ENCODE data around the gene WFDC1.

The WFDC1 gene

GRCh38 chr16:84302111-84302954 lies 7.7 kb downstream of the WFDC1 start:
- DNase-seq (ENCODE audit: low spot score), result no peak

DNA sequence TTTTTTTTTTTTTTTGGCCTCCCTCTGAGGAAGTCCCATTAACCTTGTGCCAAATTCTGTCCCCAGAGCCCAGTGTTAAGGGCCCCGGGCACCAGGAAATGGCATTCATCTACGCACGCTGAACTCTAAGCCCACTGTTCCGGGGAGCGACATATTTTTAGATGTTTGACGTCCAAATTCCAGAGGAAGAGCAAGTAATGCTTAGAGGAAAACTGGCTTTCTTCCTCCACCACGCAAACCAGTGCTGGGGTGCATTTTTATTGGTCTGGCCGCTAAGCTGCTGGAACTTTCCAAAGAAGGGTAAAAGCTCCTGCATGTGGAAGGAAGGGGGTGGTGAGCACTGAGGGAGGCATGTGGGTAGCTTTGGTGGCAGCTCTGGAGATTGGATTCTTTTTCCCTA lies 8.3 kb downstream of the WFDC1 start:
- DNase-seq (ENCODE audit: low spot score), result no peak

- no peak for DNase-seq (ENCODE audit: low spot score)
Observed at GRCh38 chr16:84303516-84303915, 8.8 kb downstream of the WFDC1 start.

GRCh38 chr16:84306564-84306963 lies 11.9 kb downstream of the WFDC1 start:
- DNase-seq (ENCODE audit: low spot score), result no peak

GRCh38 chr16:84307209-84307954 lies 12.7 kb downstream of the WFDC1 start:
- no peak for DNase-seq (ENCODE audit: low spot score)

DNA sequence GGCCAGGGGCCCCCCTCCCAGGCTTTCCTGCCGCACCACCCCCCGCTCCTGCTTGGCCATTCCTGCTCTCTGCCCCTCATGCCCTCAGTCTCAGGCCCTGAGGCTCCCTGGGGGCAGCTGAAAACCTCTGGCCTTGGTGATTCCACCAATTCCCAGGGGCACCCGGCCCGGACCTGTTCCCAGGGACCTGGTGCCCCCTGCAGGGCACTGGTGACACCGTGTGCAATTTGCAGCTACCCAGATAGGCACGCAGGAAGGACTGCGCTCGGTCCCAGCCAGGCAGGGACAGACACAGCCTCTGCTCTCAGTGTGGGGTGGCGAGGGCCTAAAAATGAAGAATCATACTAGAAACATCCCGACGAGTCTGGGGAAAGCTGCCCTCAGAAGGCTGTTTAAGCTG lies 13.4 kb downstream of the WFDC1 start:
- peak; percentile 49 for DNase-seq (ENCODE audit: low spot score)

GRCh38 chr16:84310642-84311041 lies 16.0 kb downstream of the WFDC1 start:
- DNase-seq (ENCODE audit: low spot score), result no peak

GRCh38 chr16:84312783-84313382 lies 18.2 kb downstream of the WFDC1 start:
- DNase-seq (ENCODE audit: low spot score), result no peak

DNA sequence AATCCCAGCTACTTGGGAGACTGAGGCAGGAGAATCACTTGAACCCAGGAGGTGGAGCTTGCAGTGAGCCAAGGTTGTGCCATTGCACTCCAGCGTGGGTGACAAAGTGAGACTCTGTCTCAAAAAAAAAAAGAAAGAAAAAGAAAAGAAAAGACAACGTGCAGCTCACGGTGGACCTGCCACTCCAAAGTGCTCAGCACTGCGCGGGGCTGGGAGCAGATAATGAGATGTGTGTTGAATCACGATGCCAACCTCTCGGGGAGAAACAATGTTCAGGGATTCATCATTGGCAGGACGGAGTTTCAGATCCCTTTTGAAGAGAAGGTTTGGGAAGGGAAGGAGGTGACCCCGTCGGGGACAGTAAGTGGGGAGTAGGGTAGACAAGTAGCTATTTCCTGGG lies 19.2 kb downstream of the WFDC1 start:
- DNase-seq (ENCODE audit: low spot score), result no peak

GRCh38 chr16:84314373-84314772 lies 19.7 kb downstream of the WFDC1 start:
- peak; percentile 55 for DNase-seq (ENCODE audit: low spot score)

GRCh38 chr16:84314814-84315213 lies 20.1 kb downstream of the WFDC1 start:
- DNase-seq (ENCODE audit: low spot score), result peak; percentile 22

DNA sequence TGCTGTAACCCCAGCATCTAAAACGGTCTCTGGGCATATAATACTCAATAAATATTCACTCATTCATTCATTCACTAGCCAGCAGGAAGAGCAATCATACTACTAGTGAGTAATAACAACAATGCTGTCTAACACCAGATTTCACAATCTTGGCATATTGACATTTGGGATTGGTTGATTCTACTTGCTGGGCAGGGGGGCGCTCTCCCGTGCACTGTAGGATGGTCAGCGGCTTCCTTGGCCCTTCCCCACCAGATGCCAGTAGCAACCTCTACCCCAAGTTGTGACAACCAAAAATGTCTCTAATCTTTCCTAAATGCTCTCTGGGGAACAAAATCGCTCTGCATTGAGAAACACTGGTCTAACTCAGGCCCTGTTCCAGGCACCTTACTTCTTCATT lies 20.7 kb downstream of the WFDC1 start:
- no peak for DNase-seq (ENCODE audit: low spot score)

DNA sequence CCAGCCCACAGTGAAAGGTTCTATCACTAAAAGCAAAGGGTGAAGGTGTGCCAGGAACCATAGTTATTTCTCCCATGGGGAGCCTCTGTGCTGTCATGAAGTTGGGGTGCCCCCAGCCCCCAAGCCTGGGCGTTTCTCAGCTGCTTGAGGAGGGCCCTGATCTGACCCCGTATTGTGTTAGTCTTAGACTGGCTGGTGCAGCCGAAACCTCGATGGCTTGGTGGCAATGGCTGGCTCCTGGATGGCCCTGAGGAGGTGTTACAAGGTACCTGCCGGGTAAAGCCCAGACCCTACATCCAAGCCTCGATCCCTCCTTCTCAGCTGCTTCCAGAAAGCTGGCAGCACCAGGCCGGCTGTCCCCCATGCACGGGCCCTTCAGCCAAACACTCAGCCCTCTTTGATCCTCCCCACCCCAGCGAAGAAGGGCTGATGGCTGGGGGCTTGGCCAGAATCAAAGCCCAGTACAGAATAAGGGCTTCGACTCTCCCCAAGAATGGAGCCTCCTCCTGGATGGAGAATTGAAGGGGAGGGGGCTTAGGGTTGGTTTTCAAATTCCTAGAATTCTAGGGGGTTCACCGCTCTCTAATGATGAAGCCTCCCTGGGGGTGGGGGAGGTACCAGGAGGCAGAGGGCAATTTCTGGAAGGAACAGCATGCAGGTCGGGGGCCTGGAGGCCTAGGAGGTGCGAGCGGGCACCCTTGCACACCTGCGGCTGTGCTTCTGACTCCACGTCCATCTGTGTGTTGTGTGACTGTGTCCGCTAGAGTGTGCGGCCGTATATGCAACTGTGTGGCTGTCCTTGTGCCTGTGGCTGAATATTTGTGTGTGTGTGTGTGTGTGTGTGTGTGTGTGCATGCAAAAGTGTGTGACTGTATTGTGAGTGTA lies 23.7 kb downstream of the WFDC1 start:
- no peak for DNase-seq (ENCODE audit: low spot score)

GRCh38 chr16:84319146-84319760 lies 24.6 kb downstream of the WFDC1 start:
- no peak for DNase-seq (ENCODE audit: low spot score)

DNA sequence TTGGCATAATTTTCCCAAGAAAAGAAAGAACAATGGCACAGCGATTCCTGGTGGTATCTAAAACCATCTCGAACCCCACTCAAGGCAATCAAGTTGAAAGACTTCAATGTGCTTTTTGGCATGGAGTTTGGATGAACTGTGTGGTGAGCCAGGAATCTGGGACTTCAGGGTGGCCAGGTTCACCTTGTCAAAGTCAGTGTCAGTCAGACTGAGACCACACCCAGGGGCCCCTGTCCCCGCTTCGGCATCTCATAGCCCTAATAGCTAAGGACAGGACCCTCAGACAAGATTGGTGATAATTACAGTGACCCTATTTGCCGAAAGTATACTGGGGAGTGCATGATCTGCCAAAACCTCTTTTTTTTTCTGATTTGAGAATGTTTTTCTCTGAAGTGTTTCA lies 25.8 kb downstream of the WFDC1 start:
- DNase-seq (ENCODE audit: low spot score), result no peak

- DNase-seq (ENCODE audit: low spot score), result no peak
Observed at GRCh38 chr16:84321932-84322331, 27.3 kb downstream of the WFDC1 start.

GRCh38 chr16:84322749-84323148 lies 28.1 kb downstream of the WFDC1 start:
- DNase-seq (ENCODE audit: low spot score), result no peak

DNA sequence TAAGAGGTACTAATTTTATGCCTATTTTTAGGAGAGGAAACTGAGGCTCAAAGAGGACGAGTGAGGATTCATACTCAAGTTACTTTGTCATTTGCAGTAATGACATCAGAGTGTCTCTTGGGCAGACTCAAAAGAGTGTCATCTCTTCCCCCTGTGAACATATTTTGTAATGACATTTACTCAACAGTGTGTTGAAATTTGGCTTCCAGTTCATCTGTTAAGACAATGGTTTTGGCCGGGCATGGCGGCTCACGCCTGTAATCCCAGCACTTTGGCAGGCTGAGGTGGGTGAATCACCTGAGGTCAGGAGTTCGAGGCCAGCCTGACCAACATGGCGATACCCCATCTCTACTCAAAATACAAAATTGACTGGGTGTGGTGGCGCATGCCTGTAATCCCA lies 28.9 kb downstream of the WFDC1 start:
- DNase-seq (ENCODE audit: low spot score), result no peak

- no peak for DNase-seq (ENCODE audit: low spot score)
Observed at GRCh38 chr16:84324434-84325262, 30.0 kb downstream of the WFDC1 start.

DNA sequence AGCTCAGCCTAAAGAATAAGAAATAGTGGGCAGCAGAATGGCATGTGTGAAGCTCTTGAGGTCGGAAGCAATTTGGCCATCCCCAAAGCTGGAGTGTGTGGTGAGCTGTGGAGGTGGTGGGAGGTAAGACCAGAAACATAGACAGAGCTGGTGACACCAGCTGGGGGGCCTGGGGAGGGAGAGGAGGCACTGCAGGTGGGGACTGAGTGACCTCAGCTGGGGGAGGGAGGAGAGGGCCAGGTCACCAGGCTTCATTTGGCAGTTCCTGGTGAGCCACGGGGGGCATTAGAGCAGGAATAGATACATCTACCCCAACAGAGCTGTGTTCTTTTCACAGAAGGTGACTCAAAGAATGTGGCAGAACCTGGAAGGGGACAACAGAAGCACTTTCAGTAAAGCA lies 31.9 kb downstream of the WFDC1 start:
- no peak for DNase-seq (ENCODE audit: low spot score)
